GM19193 (cell line): ENCODE measurements around the gene CAMKK2.

Source experiments
- POLR2A ChIP-seq: IDR thresholded peaks from 4 replicates; pipeline ENCODE4 v1.6.1; 2011; ENCODE audit not compliant: insufficient read depth, insufficient read length; ENCODE audit errors: extremely low read depth

Gene CAMKK2

DNA sequence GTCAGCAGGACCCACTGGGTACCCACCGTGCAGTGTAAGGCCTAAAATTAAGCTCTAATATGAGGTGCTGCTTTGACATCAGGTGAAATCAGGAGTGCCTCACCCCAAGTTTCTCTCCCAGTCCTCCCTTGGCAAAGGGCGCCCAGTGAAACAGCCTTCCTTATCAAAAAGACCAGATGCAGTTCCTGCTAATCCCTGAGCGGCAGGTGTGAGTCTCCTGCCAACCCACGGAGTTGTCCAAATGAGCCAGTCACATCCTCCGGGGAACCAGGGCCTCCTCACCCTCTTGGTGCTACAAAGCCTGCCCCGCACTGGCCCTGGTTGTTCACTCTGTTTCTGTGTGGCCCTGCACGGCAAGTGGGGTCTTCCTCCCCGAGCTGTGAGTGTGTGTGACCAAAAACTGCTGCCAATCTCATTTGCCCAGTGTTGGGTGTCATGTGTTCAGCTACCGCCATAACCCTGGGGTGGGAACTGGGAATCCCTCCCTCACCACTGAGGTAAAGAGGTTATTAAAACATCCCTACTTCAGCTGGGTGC lies 106.8 kb downstream of the CAMKK2 start:
- TF ChIP-seq POLR2A, result no peak

GRCh38 chr12:121189131-121189530 lies 107.4 kb downstream of the CAMKK2 start:
- TF ChIP-seq POLR2A, result no peak

GRCh38 chr12:121188227-121188626 lies 108.3 kb downstream of the CAMKK2 start:
- no peak for TF ChIP-seq POLR2A
